IPS DF 19.7 (cell line): ENCODE measurements around the gene COPE.

Experiments
- DNase-seq: peaks from one replicate; pipeline ENCODE4 v3.0.0-alpha.2; 2013; ENCODE audit warnings: low read depth, low spot score

Gene COPE

GRCh38 chr19:18851673-18852325 lies 67.4 kb downstream of the COPE start:
- DNase-seq, result no peak

- DNase-seq, result no peak
Measured at GRCh38 chr19:18850471-18851375, 68.5 kb downstream of the COPE start.

GRCh38 chr19:18849838-18850400 lies 69.3 kb downstream of the COPE start:
- no peak for DNase-seq
